ENCODE measurements around the gene C8A.

DNA sequence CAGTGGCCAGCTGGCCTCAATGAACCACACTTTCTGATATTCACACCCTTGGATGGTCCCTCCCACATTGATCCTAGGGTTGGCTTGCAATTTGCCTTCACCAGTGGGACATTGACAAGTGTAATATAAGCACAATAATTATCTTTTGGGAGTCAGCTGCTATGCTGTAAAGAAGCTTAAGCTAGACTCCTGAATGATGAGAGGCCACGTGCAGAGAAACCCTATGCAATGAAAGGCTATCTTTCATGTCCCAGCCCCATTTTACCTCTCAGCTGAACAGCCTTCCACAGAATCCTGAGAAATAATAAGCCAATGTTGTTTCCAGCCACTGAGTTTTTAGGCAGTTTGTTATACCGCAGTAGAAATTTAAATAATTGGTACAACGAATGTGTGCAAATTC, 11.1 kb upstream of the C8A start:
- TF ChIP-seq, protein P1, sequence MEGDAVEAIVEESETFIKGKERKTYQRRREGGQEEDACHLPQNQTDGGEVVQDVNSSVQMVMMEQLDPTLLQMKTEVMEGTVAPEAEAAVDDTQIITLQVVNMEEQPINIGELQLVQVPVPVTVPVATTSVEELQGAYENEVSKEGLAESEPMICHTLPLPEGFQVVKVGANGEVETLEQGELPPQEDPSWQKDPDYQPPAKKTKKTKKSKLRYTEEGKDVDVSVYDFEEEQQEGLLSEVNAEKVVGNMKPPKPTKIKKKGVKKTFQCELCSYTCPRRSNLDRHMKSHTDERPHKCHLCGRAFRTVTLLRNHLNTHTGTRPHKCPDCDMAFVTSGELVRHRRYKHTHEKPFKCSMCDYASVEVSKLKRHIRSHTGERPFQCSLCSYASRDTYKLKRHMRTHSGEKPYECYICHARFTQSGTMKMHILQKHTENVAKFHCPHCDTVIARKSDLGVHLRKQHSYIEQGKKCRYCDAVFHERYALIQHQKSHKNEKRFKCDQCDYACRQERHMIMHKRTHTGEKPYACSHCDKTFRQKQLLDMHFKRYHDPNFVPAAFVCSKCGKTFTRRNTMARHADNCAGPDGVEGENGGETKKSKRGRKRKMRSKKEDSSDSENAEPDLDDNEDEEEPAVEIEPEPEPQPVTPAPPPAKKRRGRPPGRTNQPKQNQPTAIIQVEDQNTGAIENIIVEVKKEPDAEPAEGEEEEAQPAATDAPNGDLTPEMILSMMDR (IDR thresholded peaks at IDR 0.05; ENCODE audit: low read depth, low read length): no peak
- TF ChIP-seq POLR2A (IDR thresholded peaks at IDR 0.05; ENCODE audit: extremely low read depth, insufficient read length): no peak
